SU-DHL-6 (cell line): ENCODE results near the gene GTF2H1.

Source experiments
- EZH2phosphoT487 ChIP-seq: fragments of 200-600 bp; sonication (generic), shearing (Covaris generic); conservative IDR thresholded peaks from 2 replicates; pipeline ENCODE4 v1.6.1; 2018; ENCODE audit warnings: mild to moderate bottlenecking, antibody characterized with exemption, low read length, moderate library complexity, mixed read lengths
- TF ChIP-seq, protein P1 (sequence below): fragments of 200-600 bp; sonication (generic); IDR thresholded peaks from one replicate; pipeline ENCODE4 v1.5.1; 2017; ENCODE audit warnings: antibody characterized with exemption, mild to moderate bottlenecking, low read length, moderate library complexity; ENCODE audit not compliant: insufficient read depth, poor library complexity, severe bottlenecking

DNA sequence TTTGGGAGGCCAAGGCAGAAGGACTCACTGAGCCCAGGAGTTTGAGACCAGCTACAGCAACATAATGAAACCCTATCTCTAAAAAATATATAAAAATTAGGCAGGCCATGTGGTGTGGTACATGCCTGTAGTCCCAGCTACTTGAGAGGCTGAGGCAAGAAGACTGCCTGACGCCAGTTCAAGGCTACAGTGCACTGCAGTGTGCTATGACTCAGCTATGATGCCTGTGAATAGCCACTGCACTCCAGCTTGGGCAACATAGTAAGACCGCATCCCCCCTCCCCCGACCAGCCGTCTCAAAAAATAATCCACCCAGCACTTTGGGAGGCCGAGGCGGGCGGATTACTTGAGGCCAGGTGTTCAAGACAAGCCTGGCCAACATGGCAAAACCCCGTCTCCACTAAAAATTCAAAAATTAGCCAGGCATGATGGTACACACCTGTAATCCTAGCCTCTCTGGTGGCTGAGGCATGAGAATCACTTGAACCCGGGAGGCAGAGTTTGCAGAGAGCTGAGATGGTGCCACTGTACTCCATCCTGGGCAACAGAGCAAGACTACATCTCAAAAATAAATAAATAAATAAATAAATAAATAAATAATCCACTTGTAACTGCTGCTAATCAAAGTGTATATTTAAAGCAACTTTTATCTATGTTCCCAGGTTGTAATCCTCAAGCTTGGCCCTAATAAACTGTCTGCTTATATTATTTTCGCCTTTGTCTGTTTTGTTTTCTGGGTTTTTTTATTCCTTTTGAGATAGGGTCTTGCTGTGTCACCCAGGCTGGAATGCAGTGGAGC is 8.2 kb upstream of the GTF2H1 start:
- TF ChIP-seq EZH2phosphoT487, result no peak
- TF ChIP-seq, protein P1, sequence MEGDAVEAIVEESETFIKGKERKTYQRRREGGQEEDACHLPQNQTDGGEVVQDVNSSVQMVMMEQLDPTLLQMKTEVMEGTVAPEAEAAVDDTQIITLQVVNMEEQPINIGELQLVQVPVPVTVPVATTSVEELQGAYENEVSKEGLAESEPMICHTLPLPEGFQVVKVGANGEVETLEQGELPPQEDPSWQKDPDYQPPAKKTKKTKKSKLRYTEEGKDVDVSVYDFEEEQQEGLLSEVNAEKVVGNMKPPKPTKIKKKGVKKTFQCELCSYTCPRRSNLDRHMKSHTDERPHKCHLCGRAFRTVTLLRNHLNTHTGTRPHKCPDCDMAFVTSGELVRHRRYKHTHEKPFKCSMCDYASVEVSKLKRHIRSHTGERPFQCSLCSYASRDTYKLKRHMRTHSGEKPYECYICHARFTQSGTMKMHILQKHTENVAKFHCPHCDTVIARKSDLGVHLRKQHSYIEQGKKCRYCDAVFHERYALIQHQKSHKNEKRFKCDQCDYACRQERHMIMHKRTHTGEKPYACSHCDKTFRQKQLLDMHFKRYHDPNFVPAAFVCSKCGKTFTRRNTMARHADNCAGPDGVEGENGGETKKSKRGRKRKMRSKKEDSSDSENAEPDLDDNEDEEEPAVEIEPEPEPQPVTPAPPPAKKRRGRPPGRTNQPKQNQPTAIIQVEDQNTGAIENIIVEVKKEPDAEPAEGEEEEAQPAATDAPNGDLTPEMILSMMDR, result no peak
